ENCODE data around the gene GPC6.
A peak's percentile ranks its signal among the peaks of the same experiment; 100 is the strongest.

GPC6 gene

DNA sequence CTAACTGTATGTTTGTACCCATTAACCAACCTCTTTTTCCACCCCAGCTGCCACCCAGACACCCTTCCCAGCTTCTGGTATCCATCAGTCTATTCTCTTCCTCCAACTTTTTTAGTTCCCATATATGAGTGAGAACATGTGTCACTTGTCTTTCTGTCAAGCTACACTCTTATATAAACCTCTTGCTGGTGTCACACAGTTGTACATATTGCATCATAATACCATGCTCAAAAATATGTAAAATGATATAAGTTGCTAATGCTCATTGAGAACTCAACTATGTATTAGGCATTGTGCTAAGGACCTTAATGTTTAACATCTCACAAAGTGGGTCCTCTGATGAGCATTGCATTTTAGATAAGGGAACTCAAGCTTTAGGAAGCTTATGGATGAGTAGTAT lies 395.4 kb downstream of the GPC6 start:
- no peak for DNase-seq

- no peak for DNase-seq
Measured at GRCh38 chr13:93624311-93624777, 397.7 kb downstream of the GPC6 start.

DNA sequence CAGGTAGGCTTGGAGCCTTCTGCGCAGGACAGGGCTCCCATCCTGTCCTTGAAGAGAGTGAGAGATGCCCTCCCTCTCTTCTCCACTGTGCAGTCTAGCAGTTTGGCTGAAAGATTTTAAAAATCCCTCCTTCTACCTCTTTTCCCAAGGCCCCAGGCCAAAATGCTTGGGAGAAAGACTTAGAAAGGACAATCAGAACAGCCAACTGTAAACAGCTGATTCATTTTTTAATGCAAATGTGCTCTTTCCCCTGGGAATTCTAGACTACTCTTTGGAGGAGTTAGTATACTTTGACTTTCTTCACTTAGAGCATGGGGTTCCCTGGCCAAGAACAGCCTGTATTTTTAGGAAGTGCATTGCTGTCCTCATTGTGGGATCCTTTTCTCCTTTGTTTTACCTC lies 398.9 kb downstream of the GPC6 start:
- no peak for DNase-seq

DNA sequence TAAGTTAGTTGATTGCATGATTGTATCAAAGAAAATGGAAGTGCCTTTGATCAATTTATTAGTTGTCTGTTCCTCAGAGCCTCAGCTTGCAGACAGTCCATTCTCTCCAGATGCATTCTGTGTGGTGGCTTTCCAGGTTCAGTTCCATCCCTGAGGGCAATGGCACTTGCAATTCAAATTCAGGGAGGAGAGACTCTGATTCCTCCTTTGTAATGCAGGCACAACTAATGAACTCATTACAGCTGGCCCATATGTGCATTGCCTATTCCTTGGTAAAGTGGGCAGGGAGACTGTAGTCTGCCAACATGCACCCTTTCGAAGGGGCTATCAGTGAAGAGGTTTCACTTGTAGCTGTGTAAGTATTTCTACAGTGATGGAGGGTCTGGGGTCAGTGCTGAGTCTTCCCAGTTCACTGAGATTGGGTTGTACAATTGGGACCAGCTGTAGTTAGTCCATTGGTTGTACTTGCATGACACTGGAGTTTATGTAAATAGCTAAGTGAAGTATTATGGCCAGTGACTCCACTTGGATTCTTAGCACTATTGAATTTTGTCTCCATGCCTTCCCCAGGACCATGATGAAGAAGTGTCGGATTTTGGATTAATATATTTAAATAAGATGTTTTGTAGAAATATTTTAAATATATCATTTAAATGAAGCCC lies 401.7 kb downstream of the GPC6 start:
- no peak for DNase-seq

GRCh38 chr13:93635616-93636032 lies 409.0 kb downstream of the GPC6 start:
- no peak for DNase-seq

DNA sequence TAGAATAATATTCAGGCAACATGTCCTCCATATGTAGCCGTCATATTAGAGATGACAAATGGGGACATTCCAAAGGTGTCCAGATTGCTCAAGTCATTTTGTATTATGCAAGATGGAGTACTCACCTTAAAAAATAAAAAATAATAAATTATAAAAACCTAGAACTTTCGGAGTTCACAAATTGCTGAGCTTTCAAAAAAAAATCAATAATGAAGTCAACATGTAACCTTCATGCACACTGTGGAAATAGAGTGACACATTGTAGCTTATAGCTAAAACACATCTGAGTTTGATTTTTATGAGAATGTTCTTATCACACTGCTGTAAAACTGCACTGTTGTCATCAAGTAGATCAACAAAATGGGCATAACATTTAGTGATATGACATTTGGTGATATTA lies 411.2 kb downstream of the GPC6 start:
- DNase-seq: no peak

- DNase-seq: no peak
Measured at GRCh38 chr13:93640452-93640851, 413.8 kb downstream of the GPC6 start.

- no peak for DNase-seq
Measured at GRCh38 chr13:93646245-93646644, 419.6 kb downstream of the GPC6 start.

- no peak for DNase-seq
Measured at GRCh38 chr13:93649496-93649895, 422.9 kb downstream of the GPC6 start.

- DNase-seq: no peak
Measured at GRCh38 chr13:93653776-93654175, 427.2 kb downstream of the GPC6 start.

DNA sequence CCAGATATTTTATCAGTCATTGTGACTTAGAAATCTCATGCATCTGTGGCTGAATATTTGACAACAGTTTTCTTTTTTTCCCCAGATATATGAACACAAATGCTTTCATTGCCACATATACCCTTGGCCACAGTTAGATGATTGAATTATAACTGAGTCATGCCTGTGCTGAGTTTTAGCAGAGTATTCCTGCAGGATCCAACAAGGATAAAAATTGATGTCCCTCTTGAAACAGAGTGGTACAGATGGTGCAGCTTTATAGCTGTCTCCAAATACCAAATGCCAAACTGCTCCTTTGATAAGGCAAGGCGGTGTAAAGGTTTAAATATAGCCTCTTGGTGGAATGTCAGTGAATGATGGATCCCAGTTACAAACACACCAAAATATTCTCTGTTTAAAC lies 428.5 kb downstream of the GPC6 start:
- no peak for DNase-seq

DNA sequence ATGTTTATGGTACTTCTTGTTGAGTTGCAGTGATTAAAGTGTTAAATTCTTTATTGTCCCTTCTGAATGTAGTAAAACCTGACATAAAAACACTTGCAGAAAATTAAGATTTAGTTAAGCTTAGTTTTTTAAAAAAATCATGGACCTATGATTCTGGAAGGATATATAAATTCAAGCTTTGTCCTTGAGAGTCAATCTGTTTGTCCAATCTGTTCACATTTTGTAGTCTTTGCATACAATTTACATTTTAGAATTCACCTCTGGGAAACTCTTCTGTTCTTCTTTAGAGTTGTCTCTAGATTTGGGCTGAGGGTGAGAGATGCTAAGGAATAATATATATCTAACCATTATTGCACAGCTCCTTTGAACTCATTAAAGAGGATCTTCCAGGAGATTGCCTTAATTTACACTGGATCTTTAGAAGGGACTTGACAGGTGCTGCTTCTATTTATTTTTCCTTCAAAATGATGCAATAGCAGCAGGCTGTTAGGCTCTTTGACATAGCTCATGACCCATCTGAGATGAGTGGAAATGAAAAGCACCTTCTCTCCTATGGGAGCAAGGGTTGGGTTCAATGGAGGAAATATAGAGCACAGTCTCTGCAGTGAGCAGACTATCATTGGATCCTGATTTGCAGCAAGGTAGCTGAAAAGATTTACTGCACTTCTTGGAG lies 433.9 kb downstream of the GPC6 start:
- no peak for DNase-seq

GRCh38 chr13:93670866-93671265 lies 444.3 kb downstream of the GPC6 start:
- DNase-seq: no peak

DNA sequence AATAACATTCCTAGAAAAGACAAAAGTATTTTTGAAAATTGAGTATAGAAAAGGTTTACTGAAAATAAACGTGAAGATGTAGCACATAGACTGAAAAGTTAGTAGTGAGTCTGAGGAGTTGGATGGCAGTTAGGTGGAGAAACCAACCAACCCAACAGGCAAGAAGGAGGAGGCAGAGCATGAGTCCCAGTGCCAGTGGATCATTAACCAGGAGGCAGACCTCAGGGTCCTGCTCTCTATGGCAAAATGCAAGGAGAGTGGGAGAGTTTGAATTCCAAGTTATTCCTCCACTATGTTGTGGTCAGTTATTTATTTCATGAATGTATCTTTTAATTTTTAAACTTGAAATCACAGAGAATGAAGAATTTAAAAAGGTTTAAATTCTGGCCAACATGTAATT lies 446.4 kb downstream of the GPC6 start:
- no peak for DNase-seq

GRCh38 chr13:93673885-93674284 lies 447.3 kb downstream of the GPC6 start:
- DNase-seq: no peak

GRCh38 chr13:93674337-93674755 lies 447.7 kb downstream of the GPC6 start:
- no peak for DNase-seq

- DNase-seq: no peak
Measured at GRCh38 chr13:93680329-93680728, 453.7 kb downstream of the GPC6 start.

DNA sequence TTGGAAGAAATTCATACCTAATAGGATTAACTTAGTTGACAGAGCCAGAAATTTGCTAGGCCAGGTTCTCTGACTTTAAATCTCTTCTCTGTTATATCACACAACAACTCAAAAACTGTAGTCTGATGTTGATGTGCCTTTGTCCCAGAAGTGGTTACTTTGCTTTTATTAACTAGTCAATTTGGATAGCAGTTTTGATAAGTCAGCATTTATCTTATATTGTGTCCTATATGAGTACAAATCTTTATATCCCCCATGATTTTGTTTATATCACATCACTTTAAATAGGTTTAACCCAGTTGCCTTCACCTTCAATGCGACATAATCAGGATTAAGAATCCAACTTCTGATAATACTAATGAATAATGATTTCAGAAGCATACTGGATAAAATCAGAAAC lies 459.3 kb downstream of the GPC6 start:
- DNase-seq: no peak

DNA sequence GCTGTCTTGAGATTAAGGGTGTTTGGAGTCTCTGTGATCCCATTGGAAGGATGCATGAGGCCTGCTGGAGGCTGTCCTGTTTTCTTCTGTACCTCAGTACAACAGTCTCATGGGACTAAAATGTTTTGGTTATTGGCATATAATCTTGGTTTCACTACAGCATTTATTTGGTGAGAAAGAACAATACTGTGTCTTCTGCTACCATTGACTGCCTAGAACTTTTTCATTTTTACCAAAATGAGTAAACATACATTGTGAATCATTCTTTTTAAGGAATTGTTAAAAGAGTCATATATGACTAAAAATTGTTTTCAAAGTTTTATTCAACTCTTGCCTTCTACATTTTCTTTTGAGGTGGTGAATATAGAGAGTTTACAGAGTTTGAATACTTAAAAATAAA lies 459.8 kb downstream of the GPC6 start:
- peak; percentile 4 for DNase-seq

- no peak for DNase-seq
Measured at GRCh38 chr13:93687261-93687660, 460.7 kb downstream of the GPC6 start.

DNA sequence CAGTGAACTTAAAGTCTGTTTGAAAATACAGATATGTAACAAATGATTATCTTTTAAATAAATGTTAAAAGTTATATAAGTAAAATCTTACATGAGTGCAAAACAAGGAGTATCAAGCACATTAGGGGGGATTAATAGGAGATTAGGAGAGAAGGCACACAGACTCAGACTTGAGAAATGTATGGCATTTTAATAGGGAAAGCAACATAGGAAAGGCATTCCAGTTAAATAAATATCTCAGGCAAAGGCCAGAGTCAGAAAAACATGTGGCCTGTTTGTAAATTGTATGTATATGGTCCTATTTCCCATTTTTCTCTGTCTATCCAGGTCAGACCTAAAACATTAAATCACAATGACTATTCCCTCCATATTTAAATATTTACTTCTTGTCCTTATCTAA lies 462.7 kb downstream of the GPC6 start:
- no peak for DNase-seq

DNA sequence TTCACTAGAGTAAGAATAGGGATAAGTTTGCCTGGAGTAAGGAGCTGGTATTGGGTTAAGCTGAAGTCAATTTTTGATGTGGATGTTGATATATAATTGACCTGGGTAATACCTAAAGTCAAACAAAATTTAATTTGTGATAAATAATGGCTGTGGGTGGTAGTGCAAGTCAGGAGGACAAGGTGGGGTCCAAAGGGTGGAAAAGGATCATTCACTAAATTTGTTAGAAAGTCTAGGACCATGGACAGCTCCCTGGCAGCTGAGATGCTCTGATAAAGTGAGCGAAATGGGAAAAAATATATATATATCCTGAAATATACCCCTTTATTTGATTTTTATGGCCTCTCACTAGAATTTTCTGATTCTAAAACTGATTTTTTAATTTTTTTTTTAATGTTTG lies 463.5 kb downstream of the GPC6 start:
- peak; percentile 1 for DNase-seq

- no peak for DNase-seq
Measured at GRCh38 chr13:93698016-93698613, 471.5 kb downstream of the GPC6 start.

DNA sequence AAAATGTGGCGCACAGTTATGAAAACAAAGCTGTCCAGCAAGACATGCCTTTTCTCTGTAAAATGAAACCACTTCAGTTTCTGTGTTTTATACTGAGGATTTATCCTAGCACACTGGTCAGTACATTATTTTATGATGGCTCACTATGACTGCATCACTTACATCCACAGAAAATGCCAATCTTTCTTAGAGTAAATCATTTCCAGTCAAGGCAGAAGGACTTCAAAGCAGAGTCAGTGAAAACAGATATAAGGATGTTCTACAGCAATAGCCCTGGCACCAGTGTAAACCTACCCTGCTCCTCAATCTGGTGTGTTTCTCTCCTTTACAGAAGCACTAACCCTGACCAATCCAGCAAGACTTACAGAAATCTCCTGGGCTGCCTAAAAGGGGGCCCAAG lies 473.5 kb downstream of the GPC6 start:
- no peak for DNase-seq

Data from activated CD4-positive, alpha-beta T cell treated with anti-CD3 and anti-CD28 coated beads, Interleukin-2, Interleukin-6, amounts not matched to agents 100 ng/mL and 50 ng/mL, durations not matched to agents 16 hours and 8 hours (primary cell).